T follicular helper cell (primary cell): Measurements from ENCODE around the gene SLC47A2.
"Not testable (repeated sequence)": the region's sequence is repeated elsewhere in the genome, so short reads cannot be mapped to it uniquely, and the experiment has no call there.

ENCODE experiments used
- DNase-seq: peaks from one replicate; pipeline ENCODE4 v3.0.0-alpha.2; 2020; ENCODE audit warnings: low read depth

The SLC47A2 gene

DNA sequence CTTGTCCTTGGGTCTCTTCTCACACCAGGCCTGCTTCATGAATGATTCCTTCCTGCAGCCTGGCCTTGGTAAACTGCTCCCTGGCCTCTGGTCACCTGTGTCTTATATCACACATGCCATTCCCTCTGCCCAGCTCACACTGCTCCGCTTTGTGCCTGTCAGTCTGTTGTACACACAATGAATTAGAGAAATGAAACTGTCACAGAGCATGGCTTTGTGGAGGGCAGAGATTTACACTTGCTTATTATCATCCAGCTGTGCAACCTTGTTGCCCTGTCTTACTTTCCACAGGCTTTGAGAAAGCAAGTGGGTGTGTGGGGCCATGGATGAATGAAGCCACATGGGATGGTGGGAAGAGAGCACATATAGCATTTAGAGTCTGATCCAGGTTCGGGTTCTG, 45.5 kb downstream of the SLC47A2 start:
- DNase-seq: no peak

- DNase-seq: not testable (repeated sequence)
Observed at GRCh38 chr17:19669680-19670079, 46.7 kb downstream of the SLC47A2 start.

GRCh38 chr17:19664821-19665181, 51.6 kb downstream of the SLC47A2 start:
- DNase-seq: no peak

DNA sequence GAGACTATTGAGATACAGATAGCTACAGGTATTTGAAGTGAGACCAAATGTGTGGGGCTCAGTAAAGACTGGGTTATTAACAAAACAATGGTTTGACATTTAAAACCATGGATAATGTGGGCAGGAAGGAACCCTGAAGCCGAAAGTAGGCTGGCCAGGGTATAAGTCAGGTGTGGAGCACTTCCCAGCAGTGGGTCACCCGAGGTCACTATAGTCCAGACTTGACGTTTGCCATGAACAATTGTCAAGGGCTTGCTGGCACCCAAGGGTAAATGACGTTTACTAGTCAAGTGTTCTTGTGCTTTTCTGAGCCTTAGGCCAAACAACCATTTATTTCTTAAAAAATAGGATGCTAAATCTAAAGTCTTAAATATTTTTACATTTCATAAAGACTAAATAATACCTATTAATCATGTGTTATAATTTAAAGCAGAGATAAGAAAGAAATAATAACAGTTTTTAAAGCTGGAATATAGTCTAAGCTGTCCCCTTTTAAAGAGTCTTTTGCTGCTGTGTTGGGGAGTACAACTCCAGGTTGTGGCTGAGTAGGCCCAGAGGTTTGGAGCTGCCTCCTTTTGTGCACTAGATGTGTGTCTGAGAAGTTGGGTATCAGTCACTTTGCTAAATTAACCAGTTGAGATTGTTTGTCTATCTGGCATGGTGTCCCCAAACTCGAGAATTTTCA, 52.1 kb downstream of the SLC47A2 start:
- DNase-seq: no peak

DNA sequence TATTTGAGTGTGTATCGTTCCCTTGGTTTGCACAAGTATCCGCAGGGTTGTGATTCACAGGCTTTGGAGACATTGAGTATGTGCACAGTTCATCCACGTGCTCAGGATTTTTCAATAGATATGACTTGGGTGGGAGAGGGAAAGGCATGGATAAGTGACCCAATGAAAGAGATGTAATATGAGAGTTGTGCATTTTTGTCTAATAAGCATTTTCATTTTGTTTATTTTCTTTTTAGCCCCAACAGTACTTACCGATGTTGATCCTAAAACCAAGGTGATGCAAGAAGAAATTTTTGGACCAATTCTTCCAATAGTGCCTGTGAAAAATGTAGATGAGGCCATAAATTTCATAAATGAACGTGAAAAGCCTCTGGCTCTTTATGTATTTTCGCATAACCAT, 53.3 kb downstream of the SLC47A2 start:
- DNase-seq: no peak

- no peak for DNase-seq
Observed at GRCh38 chr17:19661121-19661520, 55.3 kb downstream of the SLC47A2 start.

GRCh38 chr17:19660219-19660870, 56.0 kb downstream of the SLC47A2 start:
- no peak for DNase-seq

- no peak for DNase-seq
Observed at GRCh38 chr17:19659366-19660177, 56.8 kb downstream of the SLC47A2 start.

DNA sequence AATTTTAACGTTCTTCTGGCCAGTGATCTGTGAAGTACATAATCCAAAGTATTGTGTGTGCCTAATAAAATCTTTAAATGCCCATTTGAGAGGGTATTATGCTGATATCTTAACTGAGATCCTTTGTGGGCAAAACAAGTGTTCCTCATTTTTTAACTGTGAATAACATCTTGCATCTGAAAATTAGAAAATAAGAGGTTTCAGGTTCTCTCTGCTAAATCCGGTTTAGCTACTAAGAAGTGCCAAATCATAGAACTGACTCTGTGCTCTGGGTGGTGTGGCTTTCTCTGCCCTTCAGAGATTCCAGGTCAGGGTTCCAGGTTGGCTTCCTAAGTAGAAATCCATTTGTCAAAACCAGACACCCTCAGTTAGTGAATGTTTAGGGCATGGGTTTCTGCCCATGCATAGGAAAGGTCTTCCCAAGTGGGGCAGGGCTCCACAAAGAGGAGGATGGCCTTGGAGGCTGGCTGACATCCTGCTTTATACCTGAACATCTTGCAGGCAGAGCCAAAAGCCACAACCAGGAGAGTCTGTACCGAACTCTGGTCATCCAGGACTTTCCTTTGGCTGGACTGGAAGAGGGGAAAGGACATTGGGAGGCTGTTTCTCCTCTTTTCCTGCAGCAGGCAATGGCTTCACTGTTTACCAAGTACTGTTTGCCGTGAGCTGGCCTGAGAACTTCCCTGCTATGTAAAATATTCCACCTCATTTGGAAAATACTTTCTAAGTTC, 59.4 kb downstream of the SLC47A2 start:
- no peak for DNase-seq

GRCh38 chr17:19656336-19656735, 60.0 kb downstream of the SLC47A2 start:
- DNase-seq: no peak

DNA sequence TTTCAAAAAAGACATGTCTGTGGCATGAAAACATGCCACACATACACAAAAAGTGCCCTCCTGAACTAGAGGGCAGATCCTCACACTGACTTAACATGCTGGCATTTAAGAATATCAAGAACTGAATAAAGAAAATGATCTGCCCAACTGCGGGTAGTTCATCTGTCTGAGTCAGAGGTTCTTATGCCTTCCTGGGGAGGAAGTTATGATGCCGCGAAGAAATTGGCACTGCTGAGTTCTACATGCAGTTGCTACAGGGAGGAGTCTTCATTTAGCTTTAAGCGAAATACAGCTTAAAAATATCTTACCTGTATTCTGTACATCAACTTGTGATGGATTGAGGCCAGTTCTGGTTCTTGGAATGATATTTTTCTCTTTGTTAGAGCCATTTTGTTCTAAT, 61.5 kb downstream of the SLC47A2 start:
- no peak for DNase-seq

- DNase-seq: no peak
Observed at GRCh38 chr17:19654342-19654886, 62.0 kb downstream of the SLC47A2 start.

GRCh38 chr17:19652595-19652994, 63.8 kb downstream of the SLC47A2 start:
- DNase-seq: no peak

DNA sequence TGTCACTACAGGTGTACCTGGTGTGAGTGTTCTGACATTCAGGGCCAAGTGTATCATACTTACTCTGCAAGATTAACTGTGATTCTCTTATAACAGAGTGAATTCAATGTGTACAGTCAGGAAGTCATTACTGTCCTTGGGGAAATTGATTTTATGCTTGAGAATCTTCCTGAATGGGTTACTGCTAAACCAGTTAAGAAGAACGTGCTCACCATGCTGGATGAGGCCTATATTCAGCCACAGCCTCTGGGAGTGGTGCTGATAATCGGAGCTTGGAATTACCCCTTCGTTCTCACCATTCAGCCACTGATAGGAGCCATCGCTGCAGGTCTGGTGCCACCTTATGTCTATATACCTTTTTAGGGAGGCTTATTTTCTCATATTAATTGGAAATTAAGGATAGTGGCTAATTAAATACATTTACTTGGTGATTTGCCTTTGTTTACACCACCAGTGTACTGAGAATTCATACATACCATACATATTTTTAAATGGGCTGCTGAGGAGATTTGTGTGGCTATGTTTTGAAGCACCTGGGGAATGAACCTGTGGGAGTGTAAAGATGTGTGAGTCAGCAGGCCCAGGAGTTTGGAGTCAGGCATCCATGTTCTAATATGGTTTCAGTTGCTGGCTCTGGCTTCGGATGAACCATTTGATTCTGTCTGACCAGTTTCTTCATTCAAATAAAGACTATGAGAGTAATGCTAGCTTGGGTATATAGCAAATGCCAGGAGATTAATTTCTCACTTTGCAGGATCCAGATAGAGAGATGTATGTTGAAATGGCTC, 64.7 kb downstream of the SLC47A2 start:
- DNase-seq: no peak

GRCh38 chr17:19650826-19651225, 65.6 kb downstream of the SLC47A2 start:
- no peak for DNase-seq

DNA sequence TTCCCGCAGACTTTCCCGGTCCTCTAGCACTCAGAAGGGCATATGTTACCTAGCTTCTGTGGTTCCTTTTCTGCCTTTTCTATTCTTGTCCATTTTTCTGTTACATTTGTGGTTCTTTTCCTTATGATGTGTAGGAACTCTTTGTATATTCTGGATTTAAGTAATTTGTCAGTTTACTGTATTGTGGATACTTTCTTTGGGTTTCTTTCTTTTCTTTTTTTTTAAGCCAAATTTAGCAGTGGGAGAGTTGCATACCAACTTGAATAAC, 67.2 kb downstream of the SLC47A2 start:
- no peak for DNase-seq

- DNase-seq: peak; percentile 89
Observed at GRCh38 chr17:19648475-19649273, 67.7 kb downstream of the SLC47A2 start, which contains the start of gene ALDH3A2. ALDH3A2 (plus strand) TSS chr17:19648751; CDS start chr17:19648972, 221 bp downstream.

- peak; percentile 3 for DNase-seq
Observed at GRCh38 chr17:19647697-19648474, 68.5 kb downstream of the SLC47A2 start.

DNA sequence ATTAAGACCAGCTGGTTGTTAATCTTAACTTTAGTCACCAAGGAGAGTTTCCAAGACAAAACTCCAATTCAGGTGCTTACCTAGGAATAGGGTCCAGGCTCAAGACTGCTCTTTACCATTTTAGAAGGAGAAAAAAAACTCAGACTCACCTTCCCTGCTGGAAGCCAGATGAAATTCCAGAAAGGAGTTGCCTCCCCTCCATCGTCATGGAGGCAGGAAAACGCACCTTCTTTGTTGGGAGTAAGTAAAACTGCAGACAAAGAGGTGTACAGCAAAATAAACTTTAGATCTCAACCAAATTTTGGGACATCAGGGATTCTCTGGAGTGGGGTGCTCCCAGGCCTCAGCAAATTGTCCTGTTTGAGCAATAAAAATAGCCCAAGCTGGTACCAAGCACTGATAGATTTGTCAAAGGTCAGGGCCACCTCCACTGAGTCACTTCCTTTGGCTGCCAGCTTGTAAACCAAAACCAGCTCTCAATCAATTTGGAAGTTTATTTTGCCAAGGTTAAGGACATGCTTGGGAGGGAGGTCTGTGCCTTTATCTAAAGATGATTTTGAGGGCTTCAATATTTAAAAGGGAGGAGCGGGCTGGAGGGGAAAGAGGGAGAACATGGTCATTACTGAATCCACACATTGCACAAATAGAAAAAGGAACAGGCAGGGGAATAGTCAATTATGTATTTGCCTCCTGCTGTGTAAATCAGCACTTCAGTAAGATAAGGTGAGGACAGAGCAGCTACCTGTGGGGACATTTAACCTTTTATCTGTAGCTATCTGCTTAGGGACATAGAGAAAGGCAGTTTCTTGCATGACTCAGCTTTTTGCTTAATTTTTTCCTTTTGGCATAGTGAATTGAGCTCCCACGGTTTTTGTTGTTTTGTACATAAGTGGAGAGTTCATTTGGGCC, 69.3 kb downstream of the SLC47A2 start:
- no peak for DNase-seq
